Measurements from ENCODE around the gene NRCAM.
"Not testable (repeated sequence)": the region's sequence is repeated elsewhere in the genome, so short reads cannot be mapped to it uniquely, and the experiment has no call there.

NRCAM gene

DNA sequence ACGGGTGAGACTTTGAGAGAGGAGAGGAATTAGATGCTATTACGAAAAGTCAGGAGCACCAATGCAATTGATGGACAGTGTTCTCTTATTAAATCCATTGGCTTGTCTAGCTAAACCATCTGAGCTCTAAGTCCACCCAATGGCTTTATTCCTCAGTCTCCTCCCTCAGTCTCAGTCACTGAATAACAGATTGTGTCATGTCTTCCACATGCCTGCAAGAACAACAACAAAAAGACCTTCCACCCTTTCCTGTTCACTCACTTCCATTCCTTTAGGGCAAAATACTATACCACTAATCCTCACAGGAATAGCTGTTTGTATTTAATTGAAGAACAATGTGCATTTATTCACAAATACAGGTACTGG, 171.2 kb downstream of the NRCAM start:
- TF ChIP-seq, protein P1, sequence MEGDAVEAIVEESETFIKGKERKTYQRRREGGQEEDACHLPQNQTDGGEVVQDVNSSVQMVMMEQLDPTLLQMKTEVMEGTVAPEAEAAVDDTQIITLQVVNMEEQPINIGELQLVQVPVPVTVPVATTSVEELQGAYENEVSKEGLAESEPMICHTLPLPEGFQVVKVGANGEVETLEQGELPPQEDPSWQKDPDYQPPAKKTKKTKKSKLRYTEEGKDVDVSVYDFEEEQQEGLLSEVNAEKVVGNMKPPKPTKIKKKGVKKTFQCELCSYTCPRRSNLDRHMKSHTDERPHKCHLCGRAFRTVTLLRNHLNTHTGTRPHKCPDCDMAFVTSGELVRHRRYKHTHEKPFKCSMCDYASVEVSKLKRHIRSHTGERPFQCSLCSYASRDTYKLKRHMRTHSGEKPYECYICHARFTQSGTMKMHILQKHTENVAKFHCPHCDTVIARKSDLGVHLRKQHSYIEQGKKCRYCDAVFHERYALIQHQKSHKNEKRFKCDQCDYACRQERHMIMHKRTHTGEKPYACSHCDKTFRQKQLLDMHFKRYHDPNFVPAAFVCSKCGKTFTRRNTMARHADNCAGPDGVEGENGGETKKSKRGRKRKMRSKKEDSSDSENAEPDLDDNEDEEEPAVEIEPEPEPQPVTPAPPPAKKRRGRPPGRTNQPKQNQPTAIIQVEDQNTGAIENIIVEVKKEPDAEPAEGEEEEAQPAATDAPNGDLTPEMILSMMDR (IDR thresholded peaks at IDR 0.05; ENCODE audit: insufficient read depth, missing control alignments) = no peak
- FAIRE-seq (peak; percentile 6), DNase-seq (ENCODE audit: insufficient read length, low spot score) (no peak)

DNA sequence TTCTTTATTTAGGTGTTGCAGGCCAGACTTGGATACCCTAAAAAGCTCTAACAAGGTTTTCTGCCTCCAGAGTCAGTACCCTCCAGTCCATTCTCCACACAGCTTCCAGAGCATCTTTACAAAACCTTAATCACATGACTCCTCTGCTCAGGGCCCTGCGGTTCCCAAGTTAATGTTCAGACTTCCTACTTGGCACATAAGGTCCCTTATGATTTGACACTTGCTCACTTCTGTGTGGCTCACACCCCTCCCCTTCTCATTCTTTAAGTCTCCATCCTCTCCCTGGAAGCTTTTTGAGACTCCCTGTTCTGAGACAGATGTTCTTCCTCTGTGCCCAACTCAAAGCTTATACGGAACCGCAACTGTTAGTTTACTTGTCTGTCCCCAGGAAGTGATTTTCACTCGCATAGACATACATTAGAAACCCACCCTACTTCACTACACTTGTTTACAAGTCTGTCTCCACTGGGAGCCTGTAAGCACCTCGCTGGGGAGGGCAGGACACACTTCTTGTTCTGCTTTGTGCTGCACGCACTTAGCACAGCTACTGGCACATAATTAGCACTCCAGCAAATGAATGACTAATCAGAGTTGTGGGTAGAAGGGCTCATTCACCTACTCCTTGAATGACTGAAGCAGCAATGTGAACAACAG, 171.8 kb downstream of the NRCAM start:
- DNase-seq (ENCODE audit: insufficient read length, low spot score) (no peak), FAIRE-seq (no peak)
- TF ChIP-seq, protein P1 (IDR thresholded peaks at IDR 0.05; ENCODE audit: insufficient read depth, missing control alignments) = no peak

DNA sequence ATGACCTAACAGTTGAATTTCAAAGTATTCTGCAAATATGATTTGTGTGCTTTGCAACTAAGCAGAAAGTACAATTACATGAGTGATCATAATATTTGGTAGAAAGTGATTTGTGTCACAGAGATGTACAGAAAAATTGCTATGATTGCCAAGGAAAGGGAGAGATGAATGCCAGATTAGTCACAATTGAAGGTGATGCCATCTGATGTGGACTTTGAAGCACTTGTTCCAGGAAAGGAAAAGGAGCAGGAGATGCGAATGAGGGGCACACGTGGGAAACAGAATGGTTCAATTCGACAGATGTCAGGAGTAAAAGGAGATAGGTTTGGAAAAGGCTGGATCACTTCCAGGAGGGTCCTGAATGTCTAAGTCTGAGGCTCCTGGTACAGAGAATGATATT, 173.0 kb downstream of the NRCAM start:
- DNase-seq (ENCODE audit: insufficient read length, low spot score) (no peak), FAIRE-seq (no peak)
- TF ChIP-seq, protein P1 (IDR thresholded peaks at IDR 0.05; ENCODE audit: insufficient read depth, missing control alignments) = no peak

DNA sequence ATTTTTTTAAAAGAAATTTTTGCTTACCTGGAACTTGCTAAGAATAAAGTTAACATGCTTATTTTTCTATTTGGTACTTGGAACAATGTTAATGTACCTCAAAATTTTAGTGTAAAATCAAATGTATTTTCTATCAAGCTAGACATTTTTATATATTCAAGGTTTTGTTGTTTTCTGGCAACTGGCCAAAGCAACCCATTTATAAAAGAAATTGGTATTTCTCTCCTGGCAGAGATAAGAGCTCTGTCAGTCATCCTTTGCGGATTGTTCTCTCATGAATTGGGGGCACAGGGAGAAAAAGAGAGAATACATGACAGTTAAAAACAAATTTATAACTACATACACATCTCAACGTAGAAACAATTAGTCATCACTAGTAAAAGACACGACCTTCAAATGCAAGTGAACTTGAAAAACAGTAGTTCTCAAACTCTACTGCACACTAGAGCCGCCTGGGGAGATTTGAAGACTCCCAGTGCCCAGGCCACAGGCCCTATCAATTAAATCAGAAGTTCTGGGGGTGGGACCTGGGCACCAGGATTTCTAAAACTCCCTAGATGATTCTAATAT, 173.7 kb downstream of the NRCAM start:
- TF ChIP-seq, protein P1 (IDR thresholded peaks at IDR 0.05; ENCODE audit: insufficient read depth, missing control alignments) = no peak
- FAIRE-seq (no peak), DNase-seq (ENCODE audit: insufficient read length, low spot score) (no peak)

GRCh38 chr7:108280136-108280535, 176.1 kb downstream of the NRCAM start:
- TF ChIP-seq, protein P1 (IDR thresholded peaks at IDR 0.05; ENCODE audit: insufficient read depth, missing control alignments) = no peak
- DNase-seq (ENCODE audit: insufficient read length, low spot score) (no peak), FAIRE-seq (no peak)

DNA sequence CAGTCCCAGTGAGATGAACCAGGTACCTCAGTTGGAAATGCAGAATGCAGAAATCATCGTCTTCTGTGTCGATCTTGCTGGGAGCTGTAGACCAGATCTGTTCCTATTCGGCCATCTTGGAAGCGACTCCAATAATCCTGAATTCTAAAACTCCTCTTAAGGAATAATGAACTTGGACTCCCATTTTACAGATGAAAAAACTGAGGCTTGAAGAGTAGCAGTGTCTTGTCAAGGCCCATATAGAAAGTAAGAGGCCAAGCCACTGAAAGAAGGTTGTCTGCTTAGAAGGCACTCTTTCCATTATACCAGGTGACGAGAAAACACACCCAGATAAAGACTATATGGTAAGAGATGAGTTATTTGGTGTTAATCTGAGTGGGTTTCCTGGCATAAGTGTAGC, 177.5 kb downstream of the NRCAM start:
- TF ChIP-seq, protein P1 (IDR thresholded peaks at IDR 0.05; ENCODE audit: insufficient read depth, missing control alignments) = no peak
- no peak for DNase-seq (ENCODE audit: insufficient read length, low spot score)
- no peak for FAIRE-seq

DNA sequence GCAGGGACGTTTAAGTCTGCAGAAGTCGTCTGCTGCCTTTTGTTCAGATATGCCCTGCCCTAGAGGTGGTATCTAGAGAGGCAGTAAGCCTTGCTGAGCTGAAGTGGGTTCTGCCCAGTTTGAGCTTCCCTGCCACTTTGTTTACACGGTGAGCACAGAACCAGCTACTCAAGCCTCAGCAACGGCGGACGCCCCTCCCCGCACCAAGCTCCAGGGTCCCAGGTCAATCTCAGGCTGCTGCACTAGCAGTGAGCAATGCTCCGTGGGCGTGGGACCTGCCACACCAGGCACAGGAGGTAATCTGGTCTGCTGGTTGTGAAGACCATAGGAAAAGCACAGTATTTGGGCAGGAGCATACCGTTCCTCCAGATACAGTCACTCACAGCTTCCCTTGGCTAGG, 178.0 kb downstream of the NRCAM start:
- no peak for DNase-seq (ENCODE audit: insufficient read length, low spot score)
- TF ChIP-seq, protein P1 (IDR thresholded peaks at IDR 0.05; ENCODE audit: insufficient read depth, missing control alignments) = no peak
- FAIRE-seq = no peak

- not testable (repeated sequence) for DNase-seq (ENCODE audit: insufficient read length, low spot score); FAIRE-seq
Measured at GRCh38 chr7:108274447-108274846, 181.8 kb downstream of the NRCAM start.

DNA sequence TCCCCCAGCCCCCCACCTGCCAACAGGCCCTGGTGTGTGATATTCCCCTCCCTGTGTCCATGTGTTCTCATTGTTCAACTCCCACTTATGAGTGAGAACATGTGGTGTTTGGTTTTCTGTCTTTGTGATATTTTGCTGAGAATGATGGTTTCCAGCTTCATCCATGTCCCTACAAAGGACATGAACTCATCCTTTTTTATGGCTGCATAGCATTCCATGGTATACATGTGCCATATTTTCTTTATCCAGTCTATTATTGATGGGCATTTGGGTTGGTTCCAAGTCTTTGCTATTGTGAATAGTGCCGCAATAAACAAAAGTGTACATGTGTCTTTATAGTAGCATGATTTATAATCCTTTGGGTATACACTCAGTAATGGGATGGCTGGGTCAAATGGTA, 183.3 kb downstream of the NRCAM start:
- not testable (repeated sequence) for FAIRE-seq; DNase-seq (ENCODE audit: insufficient read length, low spot score)

All from D721Med (cell line).